HG02884 (cell line): ENCODE results near the gene CKAP2L.

Experiments used
- ATAC-seq: cut with Tn5 transposase; IDR thresholded peaks from one replicate; pipeline ENCODE4 v1.9.1; 2021; ENCODE audit warnings: mild to moderate bottlenecking, moderate library complexity; ENCODE audit not compliant: unreplicated experiment

Gene CKAP2L

GRCh38 chr2:112767693-112768330 lies 3.4 kb upstream of the CKAP2L start:
- no peak for ATAC-seq

- no peak for ATAC-seq
Observed at GRCh38 chr2:112765251-112765650, 842 bp upstream of the CKAP2L start.

- no peak for ATAC-seq
Observed at GRCh38 chr2:112762276-112762675, 2.1 kb downstream of the CKAP2L start.

GRCh38 chr2:112760149-112760548 lies 4.3 kb downstream of the CKAP2L start:
- no peak for ATAC-seq

GRCh38 chr2:112758711-112759110 lies 5.7 kb downstream of the CKAP2L start:
- no peak for ATAC-seq

GRCh38 chr2:112757265-112757664 lies 7.1 kb downstream of the CKAP2L start:
- ATAC-seq, result no peak

GRCh38 chr2:112756207-112756606 lies 8.2 kb downstream of the CKAP2L start:
- no peak for ATAC-seq

- ATAC-seq, result no peak
Observed at GRCh38 chr2:112755444-112755843, 9.0 kb downstream of the CKAP2L start.

GRCh38 chr2:112754564-112754963 lies 9.8 kb downstream of the CKAP2L start:
- ATAC-seq, result no peak

GRCh38 chr2:112752667-112753066 lies 11.7 kb downstream of the CKAP2L start:
- ATAC-seq, result no peak

GRCh38 chr2:112751451-112752197 lies 12.8 kb downstream of the CKAP2L start:
- no peak for ATAC-seq

- no peak for ATAC-seq
Observed at GRCh38 chr2:112750560-112750843, 13.9 kb downstream of the CKAP2L start.

GRCh38 chr2:112749755-112750559 lies 14.5 kb downstream of the CKAP2L start:
- no peak for ATAC-seq

GRCh38 chr2:112740527-112740926 lies 23.9 kb downstream of the CKAP2L start:
- no peak for ATAC-seq

- no peak for ATAC-seq
Observed at GRCh38 chr2:112737542-112738232, 26.7 kb downstream of the CKAP2L start.

GRCh38 chr2:112733871-112734270 lies 30.5 kb downstream of the CKAP2L start:
- ATAC-seq, result no peak

GRCh38 chr2:112733456-112733855 lies 31.0 kb downstream of the CKAP2L start:
- no peak for ATAC-seq

- ATAC-seq, result no peak
Observed at GRCh38 chr2:112731479-112731878, 32.9 kb downstream of the CKAP2L start.

- ATAC-seq, result no peak
Observed at GRCh38 chr2:112730791-112731190, 33.6 kb downstream of the CKAP2L start.

GRCh38 chr2:112730216-112730615 lies 34.2 kb downstream of the CKAP2L start:
- no peak for ATAC-seq

- no peak for ATAC-seq
Observed at GRCh38 chr2:112728378-112729175, 35.8 kb downstream of the CKAP2L start.
